Activated CD4-positive, alpha-beta T cell treated with anti-CD3 and anti-CD28 coated beads, Interleukin-2, amount 50 U/mL, for 24 hours (primary cell): Measurements from ENCODE around the gene SGIP1.

Experiments used
- DNase-seq, 2 donors: peaks; one replicate each; pipeline ENCODE4 v3.0.0-alpha.2; 2020; ENCODE audit warnings: low read depth in 1 of 2, low spot score in 1 of 2

Gene SGIP1

DNA sequence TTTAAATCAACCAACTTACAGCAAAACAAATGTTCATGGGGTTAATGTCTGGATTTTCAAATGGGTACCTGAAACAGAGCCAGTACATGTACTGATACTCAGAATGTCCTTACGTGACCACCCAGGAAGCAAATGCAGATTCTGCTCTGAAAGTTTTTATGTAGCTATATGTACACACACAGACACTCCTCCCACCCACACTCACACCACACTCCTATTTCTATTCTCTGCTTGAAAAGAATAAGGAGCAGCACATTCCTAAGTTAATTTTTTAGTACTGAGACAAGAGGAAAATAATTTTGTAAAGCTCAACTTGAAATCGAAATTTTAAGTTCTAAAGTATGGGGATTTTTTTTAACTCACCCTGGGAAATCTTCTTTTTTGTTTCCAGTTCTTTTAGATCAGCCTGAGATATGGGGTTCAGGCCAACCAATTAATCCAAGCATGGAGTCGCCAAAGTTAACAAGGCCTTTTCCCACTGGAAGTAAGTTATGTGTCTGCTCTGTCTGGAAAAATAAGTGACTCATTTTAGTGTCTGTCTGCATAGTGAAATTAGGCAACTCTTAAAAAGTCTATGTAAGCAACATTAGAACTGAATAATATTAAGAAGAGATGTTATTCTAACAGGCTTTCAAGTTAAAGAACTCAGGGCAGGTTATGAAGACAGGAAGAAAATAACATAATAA lies 142.8 kb downstream of the SGIP1 start:
- no peak for DNase-seq

DNA sequence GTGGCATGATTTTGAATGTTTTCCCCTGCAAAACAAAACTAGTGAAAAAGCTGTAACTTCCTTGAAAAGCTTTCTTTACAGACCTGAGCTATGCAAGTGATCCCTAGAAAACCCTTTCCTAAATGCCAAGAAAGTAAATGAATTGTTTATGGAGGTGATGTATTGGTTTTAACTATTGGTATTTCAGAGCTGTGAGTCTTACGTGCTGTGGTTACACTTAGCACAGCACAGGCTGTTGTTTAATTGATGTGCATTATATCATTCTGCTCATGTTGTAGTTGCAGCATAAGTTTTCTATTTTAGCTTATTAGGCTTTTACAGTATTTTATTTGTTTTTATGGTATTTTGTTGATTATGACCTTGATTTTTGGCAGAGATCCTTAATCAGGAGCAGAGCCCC lies 144.2 kb downstream of the SGIP1 start:
- DNase-seq = no peak

DNA sequence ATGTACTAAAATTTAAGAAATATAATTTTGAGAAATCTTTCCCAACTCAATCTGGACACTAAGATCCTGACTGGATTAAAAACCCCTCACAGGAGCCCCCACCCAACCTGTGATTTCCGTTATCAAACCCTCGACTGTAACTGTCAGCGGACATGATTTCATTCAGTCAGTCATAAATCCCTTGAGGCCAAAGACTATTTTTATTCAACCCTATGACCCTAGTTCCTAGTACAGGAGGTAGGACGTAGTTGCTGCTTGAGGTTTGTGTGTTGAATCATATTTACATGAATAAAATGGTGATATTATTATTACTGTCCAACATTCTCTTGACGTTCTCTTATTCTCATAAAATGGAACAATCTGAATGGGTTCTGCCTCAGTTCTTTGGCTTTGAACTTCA lies 145.2 kb downstream of the SGIP1 start:
- DNase-seq = no peak

DNA sequence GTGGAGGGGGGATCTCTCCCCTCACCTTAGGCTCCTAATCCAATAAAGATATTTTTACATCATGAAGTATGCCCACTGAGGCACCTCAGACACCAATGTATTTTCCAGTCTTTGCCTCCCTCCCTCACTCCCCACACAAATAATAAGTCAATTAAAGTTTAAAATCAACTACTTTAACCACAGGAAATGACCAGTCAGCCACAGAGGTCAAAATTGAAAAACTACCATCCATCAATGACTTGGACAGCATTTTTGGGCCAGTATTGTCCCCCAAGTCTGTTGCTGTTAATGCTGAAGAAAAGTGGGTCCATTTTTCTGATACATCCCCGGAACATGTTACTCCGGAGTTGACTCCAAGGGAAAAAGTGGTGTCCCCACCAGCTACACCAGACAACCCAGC lies 147.7 kb downstream of the SGIP1 start:
- DNase-seq = no peak

DNA sequence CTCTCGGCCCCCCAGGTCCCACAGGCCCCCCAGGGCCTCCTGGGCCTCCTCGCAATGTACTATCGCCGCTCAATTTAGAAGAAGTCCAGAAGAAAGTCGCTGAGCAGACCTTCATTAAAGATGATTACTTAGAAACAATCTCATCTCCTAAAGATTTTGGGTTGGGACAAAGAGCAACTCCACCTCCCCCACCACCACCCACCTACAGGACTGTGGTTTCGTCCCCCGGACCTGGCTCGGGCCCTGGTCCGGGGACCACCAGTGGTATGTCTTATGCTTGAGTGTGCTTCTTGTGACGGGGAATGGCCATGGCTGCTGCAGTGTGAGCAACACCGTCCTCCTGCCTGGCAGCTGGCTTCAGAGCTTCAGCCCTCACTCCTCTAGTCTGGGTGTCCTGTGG lies 148.2 kb downstream of the SGIP1 start:
- DNase-seq = no peak

DNA sequence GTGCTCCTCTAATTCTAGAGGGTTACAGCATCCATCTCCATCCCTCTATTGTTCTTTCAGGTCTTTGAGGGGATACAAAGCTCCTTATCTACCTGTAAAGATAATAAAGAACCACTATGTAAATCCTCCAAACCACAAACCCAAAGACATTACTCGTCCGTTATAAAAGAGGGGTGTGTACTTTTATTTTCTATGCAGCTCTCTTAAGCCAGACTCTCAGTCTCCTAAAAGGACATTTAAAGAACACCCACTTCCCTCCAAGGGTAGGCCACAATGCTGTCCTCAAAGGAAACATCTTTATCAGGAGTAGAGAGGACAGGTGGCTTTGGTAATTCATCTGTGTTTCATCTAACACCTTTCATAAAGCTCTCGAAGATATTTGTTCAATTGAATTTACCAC lies 150.4 kb downstream of the SGIP1 start:
- no peak for DNase-seq

DNA sequence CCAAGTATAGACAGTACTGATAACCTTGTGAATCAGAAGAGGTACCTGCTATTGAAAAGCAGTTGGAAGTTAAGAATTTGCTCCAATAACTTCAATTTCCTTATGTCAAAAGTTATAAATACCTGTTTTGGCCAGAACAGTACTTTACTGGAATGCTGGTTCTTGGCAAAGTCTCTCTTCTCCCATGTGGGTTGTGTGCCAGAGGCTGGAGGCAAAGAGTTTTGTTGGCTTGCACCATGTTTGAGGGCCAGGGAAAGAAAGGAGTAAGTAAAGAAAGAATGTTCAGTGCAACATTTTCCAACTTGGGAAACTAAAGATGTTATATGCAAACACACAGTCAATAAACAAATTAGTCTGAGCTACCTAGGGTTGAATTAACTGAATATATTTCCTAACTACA lies 151.3 kb downstream of the SGIP1 start:
- DNase-seq = no peak

DNA sequence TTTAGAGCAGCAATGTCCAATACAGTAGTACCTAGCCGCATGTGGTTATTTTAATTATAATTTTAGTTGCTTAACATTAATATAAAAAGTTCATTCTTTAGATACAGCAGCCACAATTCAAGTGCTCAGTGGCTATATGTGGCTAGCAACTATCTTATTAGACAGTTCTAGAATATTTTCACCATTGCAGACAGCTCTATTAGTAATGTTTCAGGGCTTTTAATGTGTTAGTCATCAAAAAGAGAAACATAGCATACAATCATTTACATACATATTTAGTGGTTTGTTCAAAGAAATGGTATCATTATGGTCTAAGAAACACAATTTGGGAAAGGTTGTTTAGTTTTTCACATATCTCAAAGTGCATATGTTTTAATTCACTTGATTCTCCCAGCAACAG lies 151.7 kb downstream of the SGIP1 start:
- DNase-seq = no peak

DNA sequence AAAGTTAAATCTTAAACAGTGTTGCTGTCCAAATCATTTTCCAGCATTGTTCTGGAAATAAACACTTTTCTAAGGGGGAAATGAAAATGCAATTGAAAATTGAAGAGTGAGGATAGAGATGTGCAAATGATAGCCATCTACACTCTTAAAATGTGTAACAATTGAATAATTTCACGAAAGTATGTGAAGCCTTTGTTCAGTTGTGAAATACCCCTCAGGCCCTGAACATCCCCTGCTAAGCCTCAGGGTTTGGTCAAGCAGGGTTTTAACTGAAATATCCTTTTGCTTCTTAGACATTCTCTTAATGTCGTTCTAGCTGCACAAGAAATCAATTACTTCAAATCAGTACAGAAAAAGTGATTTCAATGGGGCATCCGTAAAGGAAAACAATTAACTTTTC lies 152.5 kb downstream of the SGIP1 start:
- DNase-seq = no peak

DNA sequence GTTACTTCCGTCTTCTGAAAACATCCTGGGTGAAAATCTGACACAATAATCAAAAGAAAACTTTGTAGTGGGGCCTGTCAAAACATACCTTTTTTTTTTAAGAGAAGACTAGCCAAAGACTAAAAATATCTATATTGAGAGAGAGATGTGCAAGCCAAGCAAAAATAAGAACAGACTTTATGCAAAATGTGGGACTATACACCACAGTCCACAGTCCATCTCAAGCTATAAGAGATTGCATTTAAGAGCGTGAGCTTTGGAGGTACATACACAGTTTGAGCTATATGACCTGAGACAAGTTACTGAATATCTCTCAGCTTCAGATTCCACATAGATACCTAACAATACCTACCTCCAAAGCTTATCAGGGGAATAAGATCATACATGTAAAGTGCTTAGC lies 153.4 kb downstream of the SGIP1 start:
- no peak for DNase-seq

DNA sequence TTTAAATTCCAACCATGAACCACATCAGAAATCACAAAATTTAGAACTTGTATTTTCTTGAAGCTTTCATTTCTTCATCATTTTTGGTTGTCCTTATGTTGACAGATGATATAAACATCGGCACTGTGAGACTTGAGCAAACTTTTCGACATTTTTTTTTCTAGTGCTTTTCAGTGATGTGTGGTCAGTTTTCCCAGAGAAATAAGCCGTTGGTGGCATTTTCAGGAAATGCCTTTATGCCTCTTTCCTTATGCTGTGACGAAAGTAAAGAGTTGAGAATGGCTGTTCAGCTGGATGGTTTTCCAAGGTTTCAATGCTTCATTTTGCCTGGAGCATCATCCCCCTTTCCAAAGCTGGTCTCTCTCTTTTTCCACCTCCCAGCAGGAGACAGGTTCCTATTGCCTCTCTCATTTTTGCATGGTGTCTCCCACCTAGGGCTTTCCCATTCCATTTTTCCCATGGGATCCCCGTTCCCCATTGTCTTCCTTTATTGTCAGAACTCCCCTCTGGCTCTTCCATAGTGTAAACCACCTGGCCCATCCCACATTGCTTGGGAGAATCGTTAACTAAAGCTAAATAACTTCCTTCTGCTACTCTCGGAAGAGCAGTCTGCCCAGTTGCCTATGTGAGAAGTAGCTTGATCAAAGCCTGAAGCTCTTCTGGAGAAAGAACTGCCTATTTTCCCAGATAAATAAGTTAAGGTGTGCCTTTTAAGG lies 156.9 kb downstream of the SGIP1 start:
- no peak for DNase-seq

DNA sequence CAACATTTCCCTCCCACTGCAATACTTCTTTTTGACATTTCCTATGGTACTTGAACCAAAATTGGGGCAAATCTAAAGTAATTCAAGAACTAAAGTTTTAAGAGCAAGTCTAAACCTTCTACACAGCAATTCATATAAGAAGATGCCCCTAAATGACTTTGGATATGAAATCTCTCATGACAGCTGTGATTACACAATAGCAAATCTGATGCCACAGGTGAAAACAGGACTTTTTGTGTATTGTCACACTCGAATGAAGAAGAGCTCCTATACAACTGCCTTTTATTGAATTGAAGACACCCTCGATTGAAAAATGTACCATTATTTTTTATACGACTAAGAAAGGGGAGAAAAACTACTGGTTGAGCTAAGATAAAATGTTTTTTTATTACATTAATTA lies 158.7 kb downstream of the SGIP1 start:
- DNase-seq = no peak

DNA sequence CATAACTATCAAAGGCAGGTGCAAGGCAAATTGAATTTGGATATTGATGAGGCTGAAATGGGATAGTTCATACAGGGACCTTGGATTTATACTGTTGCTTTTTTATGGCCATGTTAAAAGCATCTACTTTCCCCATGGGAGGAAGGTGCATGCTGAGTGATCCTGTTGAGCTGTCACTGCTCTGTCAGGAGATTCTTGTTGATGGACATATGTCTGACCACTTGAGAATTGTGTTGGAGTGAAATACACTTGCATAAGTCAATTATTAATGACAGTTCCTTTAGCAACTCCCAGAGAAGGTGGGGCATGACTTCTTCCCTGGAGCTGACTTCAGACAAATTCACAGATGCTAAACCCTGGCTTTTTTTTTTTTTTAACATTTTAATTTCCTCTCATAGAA lies 159.9 kb downstream of the SGIP1 start:
- no peak for DNase-seq

DNA sequence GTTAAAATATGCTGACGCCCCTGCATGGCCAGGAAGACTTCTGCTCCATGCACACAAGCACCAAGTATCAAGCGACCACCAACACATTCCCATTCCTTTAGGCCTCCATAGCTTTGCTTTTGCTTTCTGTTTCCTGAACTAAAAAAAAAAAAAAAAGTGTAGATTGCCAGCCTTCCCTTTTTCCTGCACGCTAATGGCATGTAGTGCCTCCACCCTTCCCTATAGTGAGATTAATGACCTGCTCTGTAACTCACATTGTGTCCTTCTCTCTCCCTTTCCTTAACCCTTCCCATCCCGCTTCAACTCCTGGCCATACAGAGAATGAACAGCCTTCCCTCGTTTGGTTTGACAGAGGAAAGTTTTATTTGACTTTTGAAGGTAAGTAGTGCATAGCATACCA lies 161.2 kb downstream of the SGIP1 start:
- DNase-seq = no peak

DNA sequence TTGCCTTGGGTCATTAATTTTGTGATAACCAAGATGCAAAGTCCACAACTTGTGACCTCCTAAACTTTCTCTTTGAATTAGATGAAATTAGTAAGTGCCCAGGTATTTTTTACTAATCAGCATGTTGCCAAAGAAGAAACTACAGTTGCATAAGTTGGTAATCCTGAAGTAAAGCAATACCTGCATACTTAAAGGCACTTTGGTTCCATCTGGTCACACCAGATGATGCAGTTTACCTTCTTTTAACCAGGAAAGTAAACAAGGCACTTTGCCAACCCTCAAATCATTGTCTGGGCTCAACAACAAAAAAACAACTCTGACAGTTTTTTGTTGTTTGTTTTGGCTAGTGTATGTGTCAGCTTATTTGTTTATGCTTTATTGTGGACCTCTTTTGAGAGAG lies 162.8 kb downstream of the SGIP1 start:
- no peak for DNase-seq

DNA sequence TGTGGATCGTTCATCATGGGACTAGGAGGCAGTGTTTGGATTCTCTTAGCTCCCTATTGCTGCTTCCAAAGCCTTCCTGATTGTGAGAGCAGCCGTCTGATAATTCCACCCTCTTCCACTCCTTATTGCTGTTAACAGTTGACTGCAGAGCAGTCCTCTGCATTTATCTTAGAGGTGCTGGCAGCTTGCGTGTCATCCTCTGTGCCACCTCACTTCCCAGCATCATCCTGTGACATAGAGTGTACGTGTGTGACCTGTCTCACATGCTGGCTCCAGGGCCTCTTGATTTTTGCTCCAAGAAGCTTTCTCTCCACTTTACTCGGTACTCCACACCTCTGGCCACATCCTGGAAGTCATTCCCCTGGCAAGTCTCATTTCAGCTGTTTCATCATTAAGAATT lies 165.3 kb downstream of the SGIP1 start:
- no peak for DNase-seq

DNA sequence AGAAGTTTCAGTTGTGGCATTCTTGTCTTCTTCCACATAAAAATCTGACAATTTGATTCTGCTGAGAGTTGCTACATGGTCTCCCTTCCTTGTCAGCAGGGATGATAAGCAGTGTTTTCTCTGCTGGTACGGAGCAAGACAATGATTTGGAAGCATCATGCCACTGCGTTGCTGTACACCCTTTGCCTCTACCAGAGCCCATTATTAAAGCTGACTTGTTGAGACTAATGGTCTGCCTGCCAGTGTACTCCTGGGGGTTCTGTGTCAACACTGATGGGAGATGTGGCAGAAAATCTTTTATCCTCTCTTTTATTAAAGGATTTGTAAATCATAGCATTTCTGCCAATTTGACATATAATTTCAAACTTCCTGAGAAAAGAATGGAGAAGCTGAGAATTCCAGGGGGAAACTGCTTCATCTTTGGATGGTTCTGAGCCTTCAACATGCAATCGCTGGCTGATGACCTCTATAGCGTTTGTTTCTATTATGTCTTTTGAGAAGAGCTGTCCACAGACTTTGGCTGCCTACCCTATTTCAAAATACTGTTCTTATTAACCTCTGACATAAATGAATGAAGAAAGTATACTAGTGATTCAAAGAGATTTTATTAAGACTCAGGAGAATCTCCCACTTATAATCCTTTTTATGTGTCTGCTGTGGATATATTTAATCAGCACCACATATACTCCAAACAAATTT lies 170.4 kb downstream of the SGIP1 start:
- no peak for DNase-seq

DNA sequence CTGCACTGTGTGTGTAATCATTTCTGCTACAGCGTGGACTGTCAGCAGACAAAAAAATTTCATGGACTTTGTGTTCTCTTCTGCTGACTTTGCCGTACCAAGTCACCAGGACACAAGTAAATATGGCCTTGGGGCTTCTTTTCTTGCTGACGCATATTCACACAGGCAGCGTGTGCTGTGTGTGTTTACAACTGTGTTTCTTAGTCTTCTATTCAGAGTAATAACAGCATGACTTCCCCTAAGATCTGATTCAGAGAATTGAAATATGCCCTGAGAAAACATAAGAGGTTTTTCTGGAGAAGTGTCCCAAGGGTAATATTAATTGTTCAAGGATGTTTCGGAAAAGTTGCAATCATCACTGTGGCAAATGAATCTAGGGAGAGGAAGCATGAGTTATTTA lies 171.2 kb downstream of the SGIP1 start:
- no peak for DNase-seq

DNA sequence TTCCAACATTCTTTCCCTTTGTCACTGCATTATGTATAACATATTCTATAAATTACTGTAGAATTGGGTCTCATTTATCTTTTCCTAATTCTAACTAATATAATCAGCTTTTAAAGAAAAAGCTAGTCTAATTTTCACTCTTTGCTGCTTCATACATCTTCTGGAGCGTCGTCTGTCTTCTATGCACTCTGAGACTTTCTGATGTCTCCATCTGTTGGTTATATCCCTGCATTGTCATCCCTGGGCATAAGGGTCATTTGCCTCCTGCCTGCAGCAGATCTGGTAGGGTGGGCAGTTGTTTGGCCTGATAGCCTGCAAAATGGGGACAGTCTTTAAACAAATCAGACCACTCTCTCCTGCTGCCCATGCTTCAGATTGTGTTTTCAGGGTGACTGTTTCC lies 177.5 kb downstream of the SGIP1 start:
- no peak for DNase-seq

DNA sequence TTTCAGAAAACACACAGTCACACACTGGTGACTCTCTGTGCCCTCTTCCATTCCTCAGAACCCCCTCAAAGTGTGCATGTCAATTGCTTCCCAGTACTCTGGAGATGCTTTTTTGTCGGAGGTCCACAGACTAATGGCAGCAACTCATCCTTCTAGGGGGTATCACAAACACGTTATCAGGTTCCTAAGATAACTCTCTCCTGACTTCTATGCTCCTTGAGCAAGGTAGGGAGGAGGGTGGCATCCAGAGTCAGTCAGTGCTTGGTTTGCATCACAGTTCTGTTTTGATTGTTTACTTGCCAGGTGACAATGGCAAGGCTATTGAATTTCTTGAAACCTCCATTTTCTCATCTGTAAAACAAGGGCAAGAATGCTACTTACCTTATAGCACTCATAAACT lies 178.9 kb downstream of the SGIP1 start:
- DNase-seq = no peak

DNA sequence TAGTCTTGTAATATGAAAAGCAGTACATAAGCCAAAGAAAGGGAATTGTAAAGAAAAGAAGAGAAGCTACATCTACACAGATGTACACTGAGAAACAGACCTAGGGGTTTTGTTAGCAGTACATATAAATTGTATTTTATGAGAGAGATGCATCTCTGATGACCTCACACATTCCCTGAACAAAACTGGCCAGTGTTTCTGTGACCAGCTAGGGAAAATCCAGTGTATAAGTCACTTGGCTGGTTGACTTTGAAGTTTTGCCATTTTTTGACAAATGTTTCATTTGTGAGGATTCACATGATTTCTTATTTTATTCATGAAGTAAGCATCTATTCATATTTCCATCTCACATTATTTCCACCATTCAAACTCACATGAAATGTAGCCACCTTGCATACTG lies 190.0 kb downstream of the SGIP1 start:
- DNase-seq = no peak

DNA sequence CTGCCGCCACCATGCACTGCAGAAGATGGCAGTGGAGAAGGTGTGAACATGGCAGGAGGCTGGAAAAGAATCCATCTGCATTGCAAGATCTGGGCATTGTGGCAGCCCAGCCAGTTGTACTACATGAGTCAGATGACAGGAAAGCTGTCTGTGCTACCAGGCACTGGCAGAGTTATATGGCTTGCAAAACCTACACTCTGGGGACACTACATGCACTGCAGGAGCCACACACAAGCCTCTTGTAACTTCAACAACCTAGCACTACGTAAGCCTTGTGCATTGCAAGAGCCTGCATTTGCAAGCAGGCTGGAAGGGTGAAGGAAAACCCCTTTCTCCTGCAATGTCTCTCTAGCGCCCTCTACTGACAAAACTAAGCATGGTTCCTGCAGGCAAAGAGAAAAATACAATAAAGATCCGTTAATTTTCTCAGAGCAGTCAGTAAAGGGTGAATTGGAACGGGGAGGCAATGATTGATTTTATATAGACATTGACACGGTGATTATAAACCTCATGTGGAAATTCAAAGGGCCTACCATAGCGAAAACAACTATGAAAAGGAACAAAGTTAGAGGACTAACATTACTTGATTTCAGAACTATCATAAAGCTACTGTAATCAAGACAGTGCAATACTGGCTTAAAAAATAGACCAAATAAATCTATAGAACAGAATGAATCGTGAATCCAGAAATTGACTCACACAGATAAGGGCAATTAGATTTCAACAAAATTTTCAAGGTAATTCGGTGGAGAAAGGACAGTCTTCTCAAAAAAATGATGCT lies 192.1 kb downstream of the SGIP1 start:
- peak; percentile 2 to 59 for DNase-seq
